ENCODE measurements around the gene SPDYA.

Gene SPDYA

DNA sequence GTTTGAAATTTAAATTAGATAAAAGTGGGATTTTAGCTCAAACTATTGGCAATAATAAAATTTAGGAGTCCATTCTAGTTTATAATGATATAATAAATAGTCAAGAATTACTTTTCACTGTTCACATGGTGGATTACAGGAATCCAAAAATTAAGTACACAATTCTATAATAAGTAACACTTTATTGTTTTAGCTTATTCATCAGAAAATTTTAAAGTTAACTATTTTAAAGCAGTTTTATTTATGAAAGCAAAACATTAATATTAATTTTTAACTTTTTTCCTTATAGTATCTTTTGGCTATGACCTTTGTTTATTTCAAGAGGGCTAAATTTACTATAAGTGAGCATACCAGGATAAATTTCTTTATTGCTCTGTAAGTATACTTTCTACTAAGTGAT lies 11.4 kb downstream of the SPDYA start:
- Histone ChIP-seq H3K4me2 (ENCODE audit: low read depth, low read length) (no peak overlapping the region), H3K9ac (ENCODE audit: low read length) (no peak overlapping the region), H3K27ac (ENCODE audit: low read length) (no peak overlapping the region), H3K36me3 (replicated peaks; ENCODE audit: insufficient read depth, low read length) (no peaks in the 10 kb centered on the region), H3K4me3 (ENCODE audit: low read length) (no peak overlapping the region), H3K9me2 (replicated peaks; ENCODE audit: insufficient read depth, low read length) (no peaks in the 10 kb centered on the region), H3F3A (ENCODE audit: insufficient read depth, low read length) (no peaks in the 10 kb centered on the region), H3K27me3 (replicated peaks; ENCODE audit: insufficient read depth, low read length) (no peaks in the 10 kb centered on the region), H3K79me2 (ENCODE audit: low read length) (no peaks in the 10 kb centered on the region), H3K9me3 (replicated peaks; ENCODE audit: insufficient read depth, low read length) (no peaks in the 10 kb centered on the region), H2AFZ (ENCODE audit: low read length) (no peak overlapping the region), H4K20me1 (ENCODE audit: insufficient read depth, low read length) (no peaks in the 10 kb centered on the region), H3K4me1 (ENCODE audit: low read length) (no peaks in the 10 kb centered on the region)
- DNase-seq = no peak
- no peak for TF ChIP-seq EZH2phosphoT487 (IDR thresholded peaks at IDR 0.05; ENCODE audit: low read length)
- TF ChIP-seq CTCF (IDR thresholded peaks at IDR 0.05; ENCODE audit: low read length) = no peak
- no peak for TF ChIP-seq EZH2 (optimal IDR thresholded peaks at IDR 0.05; ENCODE audit: low read depth, low read length)

GRCh38 chr2:28824207-28824606 lies 13.6 kb downstream of the SPDYA start:
- Histone ChIP-seq H3K79me2 (ENCODE audit: low read length) (no peaks in the 10 kb centered on the region), H3K4me1 (ENCODE audit: low read length) (no peaks in the 10 kb centered on the region), H2AFZ (ENCODE audit: low read length) (no peak overlapping the region), H3K27ac (ENCODE audit: low read length) (no peak overlapping the region), H3K9me3 (replicated peaks; ENCODE audit: insufficient read depth, low read length) (no peaks in the 10 kb centered on the region), H3F3A (ENCODE audit: insufficient read depth, low read length) (no peaks in the 10 kb centered on the region), H3K9ac (ENCODE audit: low read length) (no peak overlapping the region), H3K27me3 (replicated peaks; ENCODE audit: insufficient read depth, low read length) (no peaks in the 10 kb centered on the region), H3K9me2 (replicated peaks; ENCODE audit: insufficient read depth, low read length) (no peaks in the 10 kb centered on the region), H4K20me1 (ENCODE audit: insufficient read depth, low read length) (no peaks in the 10 kb centered on the region), H3K4me3 (ENCODE audit: low read length) (no peak overlapping the region), H3K4me2 (ENCODE audit: low read depth, low read length) (no peak overlapping the region), H3K36me3 (replicated peaks; ENCODE audit: insufficient read depth, low read length) (no peaks in the 10 kb centered on the region)
- DNase-seq = no peak
- TF ChIP-seq EZH2phosphoT487 (IDR thresholded peaks at IDR 0.05; ENCODE audit: low read length) = no peak
- no peak for TF ChIP-seq EZH2 (optimal IDR thresholded peaks at IDR 0.05; ENCODE audit: low read depth, low read length)
- no peak for TF ChIP-seq CTCF (IDR thresholded peaks at IDR 0.05; ENCODE audit: low read length)

GRCh38 chr2:28824870-28825269 lies 14.2 kb downstream of the SPDYA start:
- Histone ChIP-seq H4K20me1 (ENCODE audit: insufficient read depth, low read length) (no peaks in the 10 kb centered on the region), H3K27me3 (replicated peaks; ENCODE audit: insufficient read depth, low read length) (no peaks in the 10 kb centered on the region), H3K9ac (ENCODE audit: low read length) (no peak overlapping the region), H3K36me3 (replicated peaks; ENCODE audit: insufficient read depth, low read length) (no peaks in the 10 kb centered on the region), H3K9me2 (replicated peaks; ENCODE audit: insufficient read depth, low read length) (no peaks in the 10 kb centered on the region), H2AFZ (ENCODE audit: low read length) (no peak overlapping the region), H3K27ac (ENCODE audit: low read length) (no peak overlapping the region), H3F3A (ENCODE audit: insufficient read depth, low read length) (no peaks in the 10 kb centered on the region), H3K4me3 (ENCODE audit: low read length) (no peak overlapping the region), H3K4me2 (ENCODE audit: low read depth, low read length) (no peak overlapping the region), H3K4me1 (ENCODE audit: low read length) (no peaks in the 10 kb centered on the region), H3K9me3 (replicated peaks; ENCODE audit: insufficient read depth, low read length) (no peaks in the 10 kb centered on the region), H3K79me2 (ENCODE audit: low read length) (no peaks in the 10 kb centered on the region)
- TF ChIP-seq EZH2 (optimal IDR thresholded peaks at IDR 0.05; ENCODE audit: low read depth, low read length) (no peak), EZH2phosphoT487 (IDR thresholded peaks at IDR 0.05; ENCODE audit: low read length) (no peak), CTCF (IDR thresholded peaks at IDR 0.05; ENCODE audit: low read length) (no peak)
- no peak for DNase-seq

Data from MM.1S (cell line).